GM18517 (cell line): ENCODE results near the gene XPR1.
A peak's percentile ranks its signal among the peaks of the same experiment; 100 is the strongest.

Experiments
- ATAC-seq: cut with Tn5 transposase; IDR thresholded peaks from one replicate; pipeline ENCODE4 v1.9.1; 2021; ENCODE audit warnings: mild to moderate bottlenecking, moderate library complexity; ENCODE audit not compliant: unreplicated experiment

Gene XPR1

DNA sequence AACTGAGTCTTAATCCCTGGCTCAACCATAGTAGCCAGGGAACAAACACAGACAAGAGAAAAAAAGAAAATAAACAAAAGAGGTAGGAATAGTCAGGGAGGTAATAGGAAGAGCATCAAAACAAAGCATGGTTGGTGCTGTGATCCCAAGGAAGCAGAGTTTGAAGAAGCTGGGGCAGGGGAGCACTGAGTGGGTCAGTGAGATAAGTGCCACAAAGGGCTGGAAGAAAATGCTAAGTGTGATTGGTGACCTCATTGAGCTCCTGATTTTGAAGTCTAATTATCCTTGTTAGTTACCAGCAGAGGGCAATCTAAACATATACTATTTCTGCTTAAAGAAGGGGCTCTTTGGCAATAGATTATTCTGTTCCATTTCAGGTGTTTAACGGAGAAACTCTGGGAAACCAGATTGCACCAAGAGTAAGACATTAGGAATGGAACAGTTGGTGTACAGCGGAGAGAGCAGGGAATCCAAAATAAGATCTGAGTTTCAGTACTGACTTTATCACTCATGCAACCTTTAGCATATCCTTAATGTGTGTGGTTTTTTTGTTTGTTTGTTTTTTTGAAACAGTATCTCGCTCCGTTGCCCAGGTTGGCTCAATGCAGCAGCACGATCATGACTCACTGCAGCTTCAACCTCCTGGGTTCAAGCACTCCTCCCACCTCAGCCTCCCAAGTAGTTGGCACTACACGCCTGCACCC, 250.1 kb downstream of the XPR1 start:
- ATAC-seq, result peak; percentile 53

- ATAC-seq, result no peak
Measured at GRCh38 chr1:180884588-180885300, 252.9 kb downstream of the XPR1 start.

- no peak for ATAC-seq
Measured at GRCh38 chr1:180886338-180886737, 254.5 kb downstream of the XPR1 start.

GRCh38 chr1:180887841-180888240, 256.0 kb downstream of the XPR1 start:
- no peak for ATAC-seq

- no peak for ATAC-seq
Measured at GRCh38 chr1:180888870-180889269, 257.0 kb downstream of the XPR1 start.

DNA sequence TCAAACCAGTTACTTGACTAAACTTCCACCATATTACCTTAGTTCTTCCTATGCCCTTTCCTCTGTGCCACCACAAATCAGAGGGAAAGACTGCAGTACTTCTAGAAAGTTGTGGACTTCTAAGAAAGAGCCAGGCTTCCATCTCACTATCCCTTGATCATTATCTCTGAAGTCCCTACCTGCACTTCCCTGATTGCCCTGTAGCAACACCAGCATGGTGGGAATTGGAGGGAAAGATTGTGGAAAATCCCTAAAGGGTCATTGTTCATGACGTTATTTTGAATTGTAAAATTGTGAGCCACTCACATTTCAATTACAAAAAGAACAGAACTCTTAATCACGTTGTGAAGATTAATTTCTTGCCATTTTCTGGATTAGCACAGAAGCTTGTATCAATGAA, 257.5 kb downstream of the XPR1 start:
- ATAC-seq, result no peak

GRCh38 chr1:180892272-180892671, 260.4 kb downstream of the XPR1 start:
- ATAC-seq, result no peak

DNA sequence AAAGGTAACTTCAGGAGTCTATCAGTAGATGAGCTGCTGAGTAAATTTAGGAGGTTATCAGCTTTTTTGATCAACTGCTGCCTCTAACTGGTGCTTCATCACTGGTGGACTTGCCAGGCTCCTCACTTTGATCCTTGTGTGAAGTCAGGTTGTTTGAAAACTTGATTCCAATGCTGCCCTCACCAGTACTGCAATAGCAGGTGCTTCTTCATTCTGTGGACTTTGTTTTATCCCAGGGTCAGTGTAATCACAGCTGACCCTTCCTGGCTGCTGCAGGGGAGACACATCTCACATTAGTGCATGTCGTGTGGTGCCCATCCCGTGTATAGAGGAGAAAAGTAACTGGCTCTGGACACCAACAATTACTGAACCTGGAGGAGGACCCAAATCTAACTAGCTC, 260.9 kb downstream of the XPR1 start:
- no peak for ATAC-seq

DNA sequence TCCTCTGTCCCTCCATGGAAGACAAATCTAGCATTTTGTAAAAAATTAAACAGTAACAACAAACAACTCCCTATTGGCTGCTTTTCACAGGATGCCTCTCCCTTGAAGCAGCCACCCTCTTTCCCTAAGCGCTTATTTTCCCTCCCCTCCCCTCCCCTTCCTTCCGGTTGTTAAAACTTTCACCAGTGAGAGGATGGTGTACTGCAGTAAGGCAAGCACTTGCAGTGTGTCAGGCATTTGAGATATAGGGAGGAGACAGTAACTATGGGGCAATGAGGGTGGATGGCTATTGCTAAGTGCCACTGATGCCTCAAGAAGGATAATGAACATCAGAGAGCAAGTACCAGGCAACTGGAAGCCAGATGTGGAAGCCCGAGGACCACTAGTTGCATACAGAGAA, 261.8 kb downstream of the XPR1 start:
- no peak for ATAC-seq

DNA sequence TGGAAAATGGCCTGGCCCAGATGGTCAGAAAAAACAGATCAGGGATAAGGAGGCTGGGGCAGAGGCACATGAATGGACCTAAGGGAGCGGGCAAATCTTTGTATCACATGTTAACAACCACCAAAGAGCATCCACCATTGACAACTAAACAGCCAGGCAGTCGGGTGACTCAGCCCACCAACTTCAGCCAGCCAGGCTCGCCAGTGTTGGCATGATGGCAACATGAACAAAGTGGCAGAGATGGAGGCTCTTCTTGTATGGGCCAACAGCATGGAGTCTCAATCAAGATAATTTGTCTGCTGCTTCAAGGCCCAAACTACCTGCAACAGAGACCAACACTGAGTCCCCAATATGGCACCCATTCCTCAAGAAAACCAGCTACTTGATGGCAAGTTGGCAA, 264.3 kb downstream of the XPR1 start:
- ATAC-seq, result no peak

DNA sequence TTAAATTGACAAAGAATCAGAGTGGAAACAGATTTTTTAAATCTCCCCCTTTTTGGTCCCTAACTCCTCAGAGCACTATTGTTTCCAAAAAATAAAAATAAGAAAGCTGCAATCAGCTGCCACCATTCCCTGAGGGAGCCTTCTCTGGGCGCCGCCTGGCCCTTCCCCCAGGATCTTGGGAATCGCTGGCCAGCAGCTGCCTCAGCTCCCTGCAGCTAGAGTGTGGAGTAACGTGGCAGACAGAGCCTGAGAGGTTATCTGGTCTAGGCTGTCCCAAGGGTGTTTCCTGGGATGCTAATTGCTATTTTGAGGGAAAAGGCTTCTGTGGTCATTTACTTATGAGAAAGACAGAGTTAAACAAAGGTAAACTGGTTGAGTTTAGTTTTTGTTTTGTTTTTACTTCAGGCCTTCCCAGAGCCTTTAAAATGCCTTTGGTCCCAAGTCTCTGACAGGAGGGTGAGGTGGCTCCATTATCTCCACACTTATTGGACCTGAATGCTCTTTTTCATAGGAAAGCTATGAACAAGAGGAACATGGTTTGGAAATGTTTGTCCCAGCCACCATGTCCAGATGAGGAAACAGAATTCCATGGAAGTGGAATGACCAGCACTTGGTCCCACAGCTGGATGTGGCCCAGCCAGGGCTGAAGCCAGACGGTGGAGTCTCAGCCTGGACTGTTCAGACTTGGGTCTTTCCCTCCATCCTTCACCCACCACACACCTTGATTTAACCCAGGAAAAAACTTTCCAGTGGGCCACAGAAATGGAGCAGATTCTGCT, 266.8 kb downstream of the XPR1 start:
- no peak for ATAC-seq

- no peak for ATAC-seq
Measured at GRCh38 chr1:180899262-180899661, 267.4 kb downstream of the XPR1 start.

DNA sequence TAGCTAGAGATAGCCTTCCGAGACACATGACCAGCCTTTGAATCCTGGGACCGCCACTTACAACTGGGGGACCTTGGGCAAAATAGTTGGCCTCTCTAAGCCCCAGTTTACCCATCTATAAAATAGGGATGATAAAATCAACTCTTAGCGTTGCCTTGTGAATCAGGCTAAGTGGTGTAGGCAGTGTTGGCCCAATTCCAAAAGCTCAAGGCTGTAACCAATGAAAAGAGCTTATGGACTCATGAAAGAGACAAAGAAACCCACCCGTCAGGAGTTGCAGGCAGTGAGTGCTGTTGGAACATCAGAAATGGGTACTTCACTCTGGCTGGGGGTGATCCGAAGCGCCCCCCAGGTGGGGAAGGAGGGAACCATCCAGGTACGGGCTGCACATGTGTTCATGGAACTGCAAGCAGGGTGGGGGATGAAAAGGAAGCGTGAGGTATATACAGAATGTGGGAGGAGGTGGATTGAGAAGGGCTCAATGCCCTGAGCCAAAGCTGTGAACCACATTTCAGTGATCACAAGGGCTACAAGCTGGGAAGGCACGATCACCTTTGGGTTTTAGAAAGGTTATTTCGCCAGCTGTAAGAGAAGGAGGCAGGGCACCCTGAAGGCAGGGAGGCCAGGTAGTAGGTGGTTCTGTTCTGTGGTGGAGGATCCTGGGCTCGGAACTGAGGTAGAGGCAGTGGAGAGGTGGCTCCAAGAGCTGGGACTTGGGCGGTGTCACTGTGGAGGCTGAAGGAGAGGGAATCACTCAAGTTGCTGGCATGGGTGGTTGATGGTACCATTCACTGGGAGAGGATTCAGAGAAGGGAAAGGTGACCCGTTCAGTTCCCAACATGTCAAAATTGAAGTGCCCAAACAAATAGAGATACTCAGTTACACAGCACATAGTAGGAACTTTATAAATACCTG, 269.5 kb downstream of the XPR1 start:
- no peak for ATAC-seq

DNA sequence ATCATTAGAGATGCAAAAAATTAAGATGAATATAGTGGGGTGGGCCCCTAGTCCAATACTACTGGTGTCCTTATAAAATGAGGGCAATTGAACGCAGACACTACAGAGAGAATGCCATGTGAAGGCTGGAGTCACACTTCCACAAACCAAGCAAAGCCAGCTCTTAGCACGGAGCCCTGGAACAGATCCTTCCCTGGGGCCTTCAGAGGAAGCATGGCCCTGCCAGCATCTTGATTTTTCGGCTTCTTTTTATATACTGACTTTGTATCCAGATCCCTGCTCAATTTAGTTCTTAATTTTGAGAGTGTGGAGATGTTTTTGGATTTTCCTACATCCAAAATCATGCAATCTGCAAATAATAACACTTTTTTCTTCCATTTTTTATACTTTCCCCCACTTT, 270.7 kb downstream of the XPR1 start:
- no peak for ATAC-seq

DNA sequence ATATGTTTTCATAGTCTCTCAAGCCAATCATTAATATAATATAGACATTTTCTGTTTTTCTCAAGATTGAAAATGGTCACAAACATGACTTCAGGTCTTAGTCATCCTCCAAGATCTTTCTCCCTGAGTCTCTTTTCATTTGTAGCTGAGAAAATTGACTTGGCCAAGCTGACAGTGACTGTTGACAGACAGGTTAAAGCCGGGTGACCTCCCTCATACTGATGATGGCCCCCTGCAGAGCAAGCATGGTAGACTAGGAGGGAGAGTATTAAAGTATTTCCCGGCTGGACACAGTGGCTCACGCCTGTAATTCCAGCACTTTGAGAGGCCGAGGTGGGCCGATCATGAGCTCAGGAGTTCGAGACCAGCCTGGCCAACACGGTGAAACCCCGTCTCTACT, 274.1 kb downstream of the XPR1 start:
- ATAC-seq, result no peak

DNA sequence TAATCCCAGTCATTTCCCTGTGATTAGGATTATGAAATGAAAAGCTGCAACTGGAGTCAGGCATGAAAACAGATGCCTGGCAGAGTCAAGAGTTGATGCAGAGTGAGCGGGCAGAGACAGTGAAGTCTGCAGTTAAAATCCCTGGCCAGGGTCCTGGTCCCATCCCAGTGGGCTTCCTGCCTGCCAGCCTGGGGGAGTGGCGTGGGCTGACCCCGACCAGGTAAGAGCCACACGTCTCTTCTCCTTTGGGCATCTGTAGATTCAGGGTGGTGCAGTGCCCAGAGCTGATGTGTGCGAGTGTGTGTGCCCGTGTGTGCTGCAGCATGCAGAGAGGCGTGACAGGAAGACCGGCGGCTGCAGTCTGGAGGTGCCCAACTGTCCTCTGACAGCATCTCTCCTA, 274.7 kb downstream of the XPR1 start:
- ATAC-seq, result no peak

DNA sequence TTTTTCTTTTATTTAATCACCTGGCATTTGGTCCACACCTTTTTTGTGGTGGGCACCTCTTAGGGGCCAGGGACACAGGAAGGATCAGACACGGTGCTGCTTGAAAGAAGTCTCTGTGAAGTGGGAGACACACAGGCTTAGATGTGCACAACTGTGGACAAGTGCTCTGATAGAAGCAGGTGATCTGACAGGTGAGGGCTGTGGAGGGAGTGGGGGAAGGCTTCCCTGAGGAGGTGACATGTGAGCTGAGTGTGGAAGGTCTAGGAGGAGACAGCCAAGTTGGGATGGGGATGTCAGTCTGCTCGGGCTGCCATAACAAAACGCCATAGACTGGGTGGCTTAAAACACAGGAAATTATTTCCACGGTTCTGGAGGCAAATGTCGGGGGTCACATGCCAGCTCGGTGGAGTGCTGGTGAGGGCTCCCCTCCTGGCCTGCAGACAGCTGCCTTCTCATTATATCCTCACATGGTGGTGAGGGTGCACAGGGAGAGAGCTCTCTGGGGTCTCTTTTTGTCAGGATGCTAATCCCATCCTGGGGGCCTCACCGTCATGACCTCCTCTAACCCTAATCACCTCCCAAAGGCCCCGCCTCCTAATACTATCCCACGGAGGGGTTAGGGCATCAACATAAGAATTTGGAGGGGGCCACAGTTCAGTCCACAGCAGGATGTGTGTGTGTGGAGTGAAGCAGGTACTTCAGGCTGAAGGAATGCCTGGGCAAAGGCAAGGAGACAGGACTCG, 275.7 kb downstream of the XPR1 start:
- ATAC-seq, result no peak

DNA sequence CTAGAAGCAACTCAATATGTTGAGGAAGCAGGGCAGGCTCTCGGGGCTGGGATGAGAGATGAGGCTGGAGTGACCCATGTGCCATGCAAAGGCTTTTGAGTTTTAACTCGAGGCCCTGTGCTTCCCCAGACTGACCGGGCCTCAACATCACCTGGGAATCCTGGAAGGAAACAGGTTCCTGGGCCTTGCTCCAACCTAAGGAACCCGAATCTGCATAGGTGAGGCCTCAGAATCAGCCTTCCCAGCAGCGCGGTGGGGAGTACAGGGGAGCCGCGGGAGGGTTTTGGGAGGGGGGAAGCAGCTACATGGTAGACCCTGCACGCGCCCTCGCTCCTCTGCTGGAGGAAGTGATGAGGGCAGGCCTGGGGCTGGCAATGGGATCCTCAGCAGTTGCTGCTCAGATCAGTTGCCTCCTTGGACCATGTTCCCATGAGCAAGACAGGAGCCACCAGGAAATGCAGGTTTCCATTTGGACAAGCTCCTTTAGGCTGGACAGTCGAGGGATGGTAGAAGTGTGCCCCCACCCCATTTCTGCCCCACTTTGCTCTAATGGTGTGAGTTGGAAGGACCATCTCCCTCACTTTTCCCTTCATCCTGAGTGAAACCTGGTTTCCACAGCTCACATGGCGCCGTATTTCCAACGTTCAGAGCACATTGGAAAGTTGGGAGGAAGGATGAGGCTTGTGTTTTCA, 276.4 kb downstream of the XPR1 start:
- ATAC-seq, result no peak

DNA sequence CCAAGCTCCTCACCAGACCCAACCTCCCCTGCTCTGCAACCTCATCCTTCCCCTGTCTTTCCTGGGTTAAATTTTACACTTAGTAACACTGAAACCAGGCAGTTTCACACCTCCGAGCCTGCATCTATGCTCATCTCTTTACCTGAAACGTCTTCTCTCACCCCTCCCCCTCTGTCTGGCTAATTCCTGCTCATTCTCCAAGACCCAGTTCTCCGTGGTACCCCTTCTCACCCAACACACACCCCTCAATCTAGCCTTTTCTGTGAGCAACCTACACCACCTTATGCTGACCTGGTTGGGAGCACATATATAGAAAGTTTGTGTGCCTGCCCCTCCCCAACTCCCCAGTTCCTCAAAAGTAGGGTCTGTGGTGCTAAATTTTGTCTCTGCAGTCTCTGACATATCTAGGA, 277.2 kb downstream of the XPR1 start:
- peak; percentile 27 for ATAC-seq
